GM18526 (cell line): ENCODE data around the gene ABTB1.

ENCODE experiments used
- POLR2A ChIP-seq: IDR thresholded peaks from 3 replicates; pipeline ENCODE4 v1.6.1; 2011; ENCODE audit not compliant: insufficient read length; ENCODE audit errors: extremely low read depth

Gene ABTB1

DNA sequence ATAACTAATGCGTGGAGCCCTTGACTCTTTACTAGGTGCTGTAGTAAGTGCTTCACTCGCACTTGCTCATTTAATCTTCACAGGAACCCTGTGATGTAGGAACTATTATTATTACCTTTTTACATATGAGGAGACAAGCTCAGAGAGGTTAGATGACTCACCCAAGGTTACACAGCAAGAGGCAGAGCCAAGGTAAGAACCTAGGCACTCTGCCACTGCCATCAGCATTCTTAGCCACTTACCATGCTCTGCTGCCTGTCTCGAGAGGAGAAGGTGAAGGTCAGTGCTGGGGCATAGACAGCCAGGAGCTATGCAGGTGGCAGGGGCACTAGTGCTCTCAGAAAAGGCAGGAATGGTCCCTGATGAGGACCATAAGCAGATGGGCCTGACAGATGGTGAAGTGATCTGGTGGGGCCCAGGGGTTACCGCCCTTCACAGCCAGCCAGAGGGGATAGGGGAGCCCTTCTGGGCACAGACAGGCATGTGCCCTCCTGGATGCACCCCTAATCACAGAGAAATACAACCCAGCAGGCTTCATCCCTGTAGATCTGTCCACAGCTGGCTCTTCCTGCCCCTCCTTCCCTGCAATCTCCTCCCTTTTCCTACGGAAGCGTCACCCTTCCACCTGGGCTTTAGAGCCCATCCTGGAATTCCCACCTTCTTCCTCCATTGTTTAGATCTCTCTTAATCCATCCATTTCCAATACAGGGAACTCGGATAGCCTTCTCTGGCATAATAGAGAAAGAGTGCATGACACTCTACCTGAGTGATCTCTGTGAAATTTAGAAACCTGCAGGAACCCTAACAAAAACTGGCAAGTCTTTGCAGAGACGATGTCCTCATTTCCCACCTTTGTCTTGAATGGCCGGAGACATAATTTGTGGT is 26.9 kb downstream of the ABTB1 start:
- TF ChIP-seq POLR2A = no peak

DNA sequence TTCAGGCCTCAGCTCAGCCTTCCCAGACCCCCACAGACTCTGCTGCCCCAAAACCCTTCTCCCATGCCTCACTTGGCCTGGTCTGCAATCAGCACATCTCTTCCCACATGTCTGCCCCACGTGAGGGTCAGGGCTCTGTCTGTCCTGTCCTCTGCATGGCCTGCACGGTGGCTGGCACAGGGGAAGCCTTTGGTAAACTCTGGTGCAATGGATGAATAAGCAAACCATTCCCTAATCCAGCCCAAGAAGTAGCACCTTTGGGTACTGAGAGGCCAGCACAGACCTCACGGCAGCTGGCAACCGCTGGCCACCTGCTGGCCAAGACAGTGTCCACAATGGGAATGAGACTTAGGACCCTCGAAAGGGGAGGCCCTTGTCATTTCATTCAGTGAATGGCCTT is 27.7 kb downstream of the ABTB1 start:
- TF ChIP-seq POLR2A = no peak

- TF ChIP-seq POLR2A = no peak
Measured at GRCh38 chr3:127701280-127701911, 28.6 kb downstream of the ABTB1 start.

DNA sequence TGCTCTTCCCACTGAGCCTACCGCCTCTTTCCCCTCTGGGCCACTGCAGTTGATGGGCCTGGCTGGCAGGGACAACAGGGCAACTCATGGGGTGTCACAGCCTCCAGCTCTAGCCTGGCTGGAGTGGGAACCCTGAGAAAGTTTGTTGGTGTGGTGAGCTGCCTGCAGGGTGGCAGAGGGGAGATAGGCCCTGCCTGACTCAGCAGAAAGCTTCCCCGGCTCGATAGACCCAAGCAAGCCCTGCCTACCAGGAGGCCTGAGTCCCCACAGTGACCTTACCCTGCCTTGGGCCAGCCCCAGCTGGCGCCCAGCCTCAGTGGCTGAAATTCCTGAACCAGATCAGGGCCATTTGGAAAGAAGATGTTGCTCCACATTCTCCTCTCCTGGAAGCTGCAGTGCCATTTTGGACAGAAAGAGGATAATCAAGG is 29.4 kb downstream of the ABTB1 start:
- TF ChIP-seq POLR2A = no peak

GRCh38 chr3:127706312-127706711 is 33.6 kb downstream of the ABTB1 start:
- no peak for TF ChIP-seq POLR2A

GRCh38 chr3:127706785-127707351 is 34.1 kb downstream of the ABTB1 start:
- TF ChIP-seq POLR2A = no peak

DNA sequence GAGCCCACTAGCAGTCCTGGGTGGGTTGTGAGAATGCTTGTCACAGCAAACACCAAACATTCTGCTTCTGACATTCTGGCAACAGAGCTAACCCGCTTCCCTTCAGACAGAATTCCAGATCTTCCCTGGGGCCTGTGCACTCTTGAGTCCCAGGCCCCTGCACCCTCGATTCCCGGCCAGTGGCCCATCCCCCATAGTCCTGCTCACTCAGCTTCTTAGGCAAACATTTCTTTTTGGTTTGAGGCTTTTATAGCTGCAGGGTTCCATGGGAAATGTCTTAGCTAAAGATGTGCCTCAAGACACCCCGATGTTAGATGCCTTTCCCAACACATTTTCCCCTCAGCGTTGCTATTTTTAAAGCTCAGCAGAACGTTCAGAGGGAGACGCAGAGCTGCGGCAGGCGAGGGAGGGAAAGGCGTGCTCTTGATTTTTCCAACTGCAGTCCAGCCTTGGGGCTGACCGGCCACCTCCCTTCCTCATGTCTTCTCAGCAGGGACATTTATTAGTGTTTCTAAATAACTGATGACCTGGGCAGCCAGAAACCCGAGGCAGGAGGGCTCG is 35.2 kb downstream of the ABTB1 start:
- no peak for TF ChIP-seq POLR2A

DNA sequence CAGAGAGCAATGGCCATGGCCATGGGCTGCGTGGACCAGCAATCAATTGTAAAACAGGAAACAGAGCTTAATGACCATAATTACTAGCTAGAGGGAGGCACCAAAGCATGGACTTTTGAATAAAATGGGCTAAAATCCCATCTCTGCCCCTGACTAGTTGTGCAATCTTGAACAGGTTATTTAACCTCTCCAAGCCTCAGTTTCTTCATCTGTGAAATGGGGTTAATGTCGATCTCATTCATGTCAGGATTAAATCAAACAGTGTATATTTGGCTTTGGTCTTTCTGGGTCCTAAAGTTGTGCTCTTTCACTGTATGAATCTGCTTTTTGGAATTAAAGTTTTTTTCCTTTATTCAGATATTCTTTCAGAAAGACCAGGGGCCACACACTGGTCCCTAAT is 36.1 kb downstream of the ABTB1 start:
- TF ChIP-seq POLR2A = no peak

DNA sequence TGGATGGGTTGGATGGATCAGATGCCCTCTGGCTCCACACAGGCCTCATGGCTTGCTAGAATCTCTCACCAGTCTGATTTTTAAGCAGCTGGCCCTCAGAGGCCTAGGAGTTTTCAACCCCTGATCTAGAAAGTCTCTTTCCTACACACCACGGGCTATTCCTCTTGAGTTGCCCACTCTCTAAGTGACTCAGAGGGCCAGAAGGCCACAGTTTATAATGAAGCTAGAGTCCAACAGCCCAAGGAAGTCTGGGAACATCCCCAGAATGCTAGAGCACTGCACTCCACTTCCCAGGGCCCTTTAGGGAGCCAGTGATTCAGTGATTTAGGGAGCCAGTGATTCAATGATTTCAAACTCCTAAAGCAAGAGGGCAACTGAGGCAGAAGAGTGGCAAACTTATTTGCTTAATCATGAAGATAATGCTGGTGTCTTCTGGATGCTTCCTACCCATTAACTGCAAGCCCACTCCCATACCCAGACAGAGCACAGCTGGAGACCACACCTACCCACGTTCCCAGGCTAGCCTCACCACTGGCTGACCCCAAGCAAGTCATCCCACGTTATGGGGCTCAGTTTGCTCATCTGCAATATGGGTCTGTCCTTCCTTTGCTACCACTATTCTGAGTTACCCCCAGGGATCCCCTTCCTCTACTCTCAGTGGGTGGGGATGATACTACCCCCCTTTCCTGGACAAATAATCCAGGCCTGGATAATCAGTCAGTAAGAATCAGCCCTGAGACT is 36.7 kb downstream of the ABTB1 start:
- no peak for TF ChIP-seq POLR2A

DNA sequence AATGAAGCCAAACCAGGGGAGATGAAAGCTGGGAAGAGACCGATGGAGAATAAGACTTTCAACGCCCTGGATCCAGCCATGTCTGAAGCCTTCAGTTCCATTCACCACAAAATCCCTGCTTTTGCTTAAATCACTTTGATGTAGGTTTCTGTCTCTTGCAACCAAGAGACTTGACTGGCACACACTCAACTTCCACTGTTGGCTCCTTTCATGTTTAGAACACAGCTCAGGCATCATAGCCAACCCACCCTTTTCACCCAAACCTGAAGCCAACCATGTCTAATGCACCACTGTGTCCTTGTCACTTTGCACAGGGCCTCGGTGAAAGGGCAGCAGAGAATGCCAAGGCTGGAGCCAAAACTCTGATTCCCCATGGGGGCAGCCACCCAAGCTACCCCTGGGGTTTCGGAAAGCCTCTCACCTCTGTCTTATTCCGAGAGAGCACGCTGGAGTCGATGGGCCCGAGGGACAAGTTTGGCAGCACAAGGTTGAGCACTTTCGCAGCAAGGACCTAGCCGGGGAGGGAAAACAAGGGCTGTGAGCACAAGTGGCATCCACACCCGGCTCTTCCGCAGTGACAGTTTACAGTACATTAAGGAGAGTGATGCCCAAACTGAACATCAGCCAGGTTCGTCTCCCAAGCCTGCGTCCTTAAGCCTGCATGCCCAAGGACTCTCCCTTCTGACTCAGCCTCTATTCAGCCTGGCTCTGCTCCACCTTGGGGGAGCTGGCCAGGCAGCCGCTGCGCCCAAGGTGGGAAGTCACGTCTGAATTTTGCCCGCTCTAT is 37.6 kb downstream of the ABTB1 start:
- no peak for TF ChIP-seq POLR2A

DNA sequence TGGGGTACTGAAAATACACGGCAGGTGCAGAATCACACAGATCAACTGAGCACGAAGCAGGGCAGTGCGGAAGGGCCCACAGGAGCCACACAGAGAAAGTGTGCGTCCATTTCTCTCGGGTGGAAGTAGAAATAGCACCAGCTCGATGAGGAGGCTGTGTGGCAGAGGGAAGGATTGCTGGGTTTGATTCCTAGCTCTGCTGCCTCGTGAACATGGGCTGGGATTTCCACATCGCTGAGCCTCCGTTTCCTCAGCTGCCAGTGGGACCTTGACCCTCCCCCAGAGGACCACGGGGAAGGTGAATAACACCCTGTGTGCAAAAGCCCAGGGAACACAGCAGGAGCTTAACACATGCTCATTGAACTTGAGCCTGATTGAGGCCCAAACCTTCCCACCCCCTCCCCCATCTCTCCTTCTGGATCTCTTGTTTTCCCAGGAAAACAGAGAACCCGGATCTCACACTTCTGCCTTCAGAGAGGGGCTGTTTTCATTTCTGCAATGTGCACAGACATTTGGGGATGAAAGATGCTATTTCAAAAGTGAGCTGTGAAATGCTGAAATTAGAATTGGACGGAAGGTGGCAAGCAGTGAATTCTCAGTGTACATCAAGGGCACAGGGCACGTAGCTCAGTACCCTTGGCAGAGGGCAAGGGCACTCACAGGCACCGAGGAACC is 38.4 kb downstream of the ABTB1 start:
- no peak for TF ChIP-seq POLR2A

DNA sequence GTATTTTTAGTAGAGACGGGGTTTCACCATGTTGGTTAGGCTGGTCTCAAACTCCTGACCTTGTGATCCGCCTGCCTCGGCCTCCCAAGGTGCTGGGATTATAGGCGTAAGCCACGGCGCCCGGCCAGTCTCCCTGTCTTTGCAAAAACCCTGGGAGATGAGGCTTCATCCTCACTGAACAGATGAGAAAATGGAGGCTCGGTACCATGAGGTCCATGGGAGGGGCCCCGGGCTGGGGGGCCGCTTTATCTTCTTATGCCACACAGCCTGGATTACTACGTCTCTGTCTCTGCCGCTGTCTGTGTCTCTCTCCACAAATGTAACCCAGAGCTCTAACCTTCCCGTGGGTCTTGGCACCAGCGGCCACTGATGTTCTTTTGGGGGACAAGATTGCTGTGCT is 39.1 kb downstream of the ABTB1 start:
- TF ChIP-seq POLR2A = no peak

- TF ChIP-seq POLR2A = no peak
Measured at GRCh38 chr3:127712461-127712860, 39.7 kb downstream of the ABTB1 start.
